GM19324 (cell line): ENCODE results near the gene MGA.

Experiments
- ATAC-seq: cut with Tn5 transposase; IDR thresholded peaks from one replicate; pipeline ENCODE4 v1.9.1; 2021; ENCODE audit warnings: mild to moderate bottlenecking, moderate library complexity; ENCODE audit not compliant: unreplicated experiment, low FRiP score

The MGA gene

GRCh38 chr15:41780266-41780665, 120.1 kb downstream of the MGA start:
- ATAC-seq, result no peak

GRCh38 chr15:41780727-41781126, 120.5 kb downstream of the MGA start:
- ATAC-seq, result no peak

- no peak for ATAC-seq
These were observed 122.4 kb downstream of the MGA start for GRCh38 chr15:41782371-41783282.

- ATAC-seq, result no peak
These were observed 123.1 kb downstream of the MGA start for GRCh38 chr15:41783296-41783695.

- no peak for ATAC-seq
These were observed 128.1 kb downstream of the MGA start for GRCh38 chr15:41788262-41788661.

GRCh38 chr15:41789236-41789635, 129.0 kb downstream of the MGA start:
- no peak for ATAC-seq

- no peak for ATAC-seq
These were observed 129.5 kb downstream of the MGA start for GRCh38 chr15:41789662-41790061.

- no peak for ATAC-seq
These were observed 130.0 kb downstream of the MGA start for GRCh38 chr15:41790169-41790568.

- no peak for ATAC-seq
These were observed 130.7 kb downstream of the MGA start for GRCh38 chr15:41790756-41791546.

- ATAC-seq, result no peak
These were observed 131.3 kb downstream of the MGA start for GRCh38 chr15:41791547-41791937.

GRCh38 chr15:41792000-41792637, 131.9 kb downstream of the MGA start:
- ATAC-seq, result no peak

- no peak for ATAC-seq
These were observed 133.9 kb downstream of the MGA start for GRCh38 chr15:41794081-41794480.

- no peak for ATAC-seq
These were observed 136.0 kb downstream of the MGA start for GRCh38 chr15:41795996-41796856.

- no peak for ATAC-seq
These were observed 137.2 kb downstream of the MGA start for GRCh38 chr15:41797201-41797944.

- no peak for ATAC-seq
These were observed 138.6 kb downstream of the MGA start for GRCh38 chr15:41798607-41799487.

- ATAC-seq, result no peak
These were observed 139.2 kb downstream of the MGA start for GRCh38 chr15:41799488-41799805.

- ATAC-seq, result no peak
These were observed 141.0 kb downstream of the MGA start for GRCh38 chr15:41801185-41801584.

GRCh38 chr15:41801850-41802455, 141.7 kb downstream of the MGA start:
- no peak for ATAC-seq
